GM18951 (cell line): ENCODE measurements around the gene GOLGA7B.

Experiments used
- POLR2A ChIP-seq: IDR thresholded peaks from 4 replicates; pipeline ENCODE4 v1.6.1; 2011; ENCODE audit warnings: mild to moderate bottlenecking; ENCODE audit not compliant: insufficient read length, insufficient read depth; ENCODE audit errors: extremely low read depth
- in situ Hi-C: fragments of 300-500 bp; cut with MboI; formaldehyde crosslinking; loops from one replicate; pipeline ENCODE4 v1.12.0; 2022; ENCODE audit warnings: low sequenced_read_pairs, mixed read lengths, inconsistent platforms; ENCODE audit not compliant: unreplicated experiment

GOLGA7B gene

DNA sequence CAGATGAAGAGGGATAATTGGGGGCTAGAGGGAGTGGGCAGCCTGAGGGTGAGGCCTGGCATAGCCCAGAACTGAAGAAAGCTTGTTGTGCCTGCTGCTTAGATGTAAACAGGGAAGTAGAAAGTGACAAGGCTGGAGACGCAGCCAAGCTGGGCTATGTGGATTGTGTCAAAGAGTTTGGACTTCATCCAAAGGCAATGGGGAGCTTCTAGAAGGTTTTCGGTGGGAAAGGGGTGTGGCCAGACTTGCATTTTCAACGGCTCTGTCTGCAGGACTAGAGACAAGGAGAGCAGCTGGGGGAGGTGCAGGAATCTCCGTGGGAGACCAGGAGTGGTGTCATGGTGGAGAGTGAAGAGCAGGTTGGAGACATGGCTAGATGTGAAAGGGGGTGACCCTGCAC, 48.8 kb downstream of the GOLGA7B start:
- no peak for TF ChIP-seq POLR2A
- in situ Hi-C loops, result no loop called here

DNA sequence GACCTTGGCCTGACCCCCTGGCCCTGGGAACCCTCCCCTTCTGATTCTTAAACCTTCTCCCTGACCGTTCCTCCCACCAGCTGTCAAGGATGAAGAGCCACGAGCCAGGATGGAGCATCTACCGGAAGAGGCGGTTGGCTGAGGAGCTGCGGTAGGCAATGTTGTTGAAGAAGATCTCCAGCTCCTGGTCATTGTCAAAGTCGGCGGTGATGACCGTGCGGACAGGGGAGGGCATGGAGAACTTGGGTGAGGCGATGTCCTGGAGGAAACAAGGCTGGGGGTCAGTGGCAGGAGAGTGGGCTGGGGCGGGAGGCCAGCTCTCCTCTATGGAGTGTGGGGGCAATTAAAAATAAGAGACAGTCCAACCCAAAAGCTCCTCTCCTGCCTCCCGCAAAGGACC, 51.7 kb downstream of the GOLGA7B start:
- in situ Hi-C loops, result no loop called here
- no peak for TF ChIP-seq POLR2A

DNA sequence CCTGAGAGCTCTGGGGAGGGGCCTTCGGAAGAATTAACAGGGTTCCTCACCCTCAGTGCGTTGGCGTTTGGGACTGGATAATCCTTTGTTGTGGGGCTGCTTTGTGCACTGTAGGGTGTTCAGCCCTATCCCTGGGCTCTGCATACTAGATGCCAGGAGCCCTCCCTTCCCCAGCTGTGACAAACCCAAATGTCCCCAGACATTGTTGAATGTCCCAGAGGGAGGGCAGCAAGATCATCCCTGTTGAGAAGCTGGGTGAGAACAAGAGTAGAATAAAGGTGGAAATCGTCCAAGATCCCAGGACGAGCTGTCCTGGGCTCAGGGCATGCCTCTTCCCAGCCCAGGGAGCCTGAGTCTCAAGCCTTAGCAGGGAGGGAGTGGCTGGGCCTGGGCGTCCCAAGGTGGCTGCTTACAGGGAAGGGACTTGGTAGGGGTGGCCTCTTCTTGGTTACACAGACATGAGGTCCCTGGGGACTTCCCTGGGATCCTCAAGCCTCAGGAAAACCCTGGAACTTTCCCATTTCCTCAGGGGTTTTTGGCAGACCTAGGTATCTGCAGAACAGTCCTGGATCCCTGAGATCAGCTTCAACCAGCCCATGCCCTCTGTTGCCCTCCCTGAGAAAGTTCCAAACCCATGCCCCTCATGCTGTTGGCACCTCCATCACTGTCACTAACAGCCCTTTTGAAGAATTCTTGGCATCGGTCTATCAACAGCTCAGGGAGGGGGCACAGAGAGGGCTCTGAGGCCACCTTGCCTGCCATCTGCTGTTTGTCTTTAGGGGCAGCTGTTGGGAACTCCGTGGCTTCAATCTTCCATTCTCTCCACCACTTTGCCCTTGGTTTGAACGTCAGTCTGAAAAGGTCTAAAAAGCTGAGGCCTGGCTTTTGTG, 53.7 kb downstream of the GOLGA7B start:
- TF ChIP-seq POLR2A, result no peak
- in situ Hi-C loops, result no loop called here

DNA sequence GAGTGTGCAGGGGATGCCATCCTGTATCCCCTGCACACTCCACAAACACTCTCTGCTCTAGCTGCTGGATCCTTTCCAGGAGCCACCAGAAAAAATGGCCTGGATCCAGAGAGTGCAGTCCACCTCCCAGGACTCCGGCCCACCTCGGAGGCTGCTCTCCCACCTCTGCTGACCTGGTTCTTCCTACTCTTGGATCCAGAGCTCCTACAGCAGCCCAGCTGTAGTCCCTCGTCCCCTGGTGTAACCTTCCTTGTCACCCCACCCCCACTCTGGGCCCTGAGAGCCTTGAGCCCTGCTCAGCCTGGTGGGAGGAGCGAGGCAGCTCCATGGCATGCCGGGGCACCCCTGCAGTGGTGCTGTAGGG, 54.4 kb downstream of the GOLGA7B start:
- in situ Hi-C loops, result no loop called here
- no peak for TF ChIP-seq POLR2A

DNA sequence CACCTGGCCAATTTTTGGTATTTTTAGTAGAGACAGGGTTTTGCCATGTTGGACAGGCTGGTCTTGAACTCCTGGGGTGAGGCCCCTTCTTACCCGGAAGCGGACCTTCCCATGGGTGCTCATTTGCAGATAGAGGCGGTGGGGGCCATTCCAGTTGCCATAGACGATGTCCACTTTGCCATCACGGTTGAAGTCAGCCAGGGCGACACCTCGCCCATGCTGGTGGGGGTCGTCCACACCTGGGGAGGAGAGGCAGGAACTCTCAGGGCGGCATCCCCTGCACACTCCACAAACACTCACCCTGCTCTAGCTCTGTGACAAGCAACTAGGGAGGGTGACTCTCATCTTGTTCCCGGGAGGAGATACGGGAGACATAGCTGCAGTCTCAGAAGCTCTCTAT, 54.9 kb downstream of the GOLGA7B start:
- no peak for TF ChIP-seq POLR2A
- in situ Hi-C loops, result no loop called here

DNA sequence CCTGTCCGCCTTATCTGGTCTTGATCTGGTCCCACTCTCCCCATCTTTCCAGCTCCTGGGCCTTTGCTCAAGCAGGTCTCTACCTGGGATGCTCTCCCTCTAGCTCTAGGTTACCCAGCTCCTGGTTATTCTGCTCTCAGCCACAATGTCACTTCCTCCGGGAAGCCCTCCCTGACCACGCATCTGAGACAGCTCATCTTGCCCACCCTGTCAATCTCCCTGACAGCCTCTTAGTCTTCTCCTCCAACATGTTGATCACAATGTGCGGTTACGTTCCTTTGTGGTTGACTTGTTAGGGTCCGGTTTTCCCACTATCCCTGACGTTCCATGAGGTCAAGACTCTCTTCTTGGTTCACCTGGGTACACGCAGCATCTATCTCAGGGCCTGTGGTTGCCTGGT, 55.6 kb downstream of the GOLGA7B start:
- in situ Hi-C loops, result no loop called here
- TF ChIP-seq POLR2A, result no peak

DNA sequence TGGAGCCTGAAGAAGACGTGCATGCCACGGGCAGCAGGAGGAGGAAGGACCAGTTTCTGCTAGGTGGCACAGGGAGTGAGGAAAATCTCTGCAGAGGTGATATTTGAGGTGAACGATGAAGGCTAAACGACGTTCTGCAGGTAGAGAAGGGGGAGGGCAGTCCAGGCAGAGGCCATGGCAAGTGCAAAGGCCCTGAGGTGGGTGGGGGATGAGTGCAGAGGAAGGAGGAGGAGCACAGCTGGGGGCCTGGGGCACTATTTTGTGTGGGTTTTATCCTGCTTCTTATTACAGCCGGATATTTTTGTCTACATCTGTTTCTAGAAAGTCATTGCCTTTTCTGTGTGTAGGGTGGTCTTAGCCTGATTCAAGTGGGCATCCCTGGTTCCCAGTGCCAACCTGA, 57.6 kb downstream of the GOLGA7B start:
- in situ Hi-C loops, result no loop called here
- no peak for TF ChIP-seq POLR2A

DNA sequence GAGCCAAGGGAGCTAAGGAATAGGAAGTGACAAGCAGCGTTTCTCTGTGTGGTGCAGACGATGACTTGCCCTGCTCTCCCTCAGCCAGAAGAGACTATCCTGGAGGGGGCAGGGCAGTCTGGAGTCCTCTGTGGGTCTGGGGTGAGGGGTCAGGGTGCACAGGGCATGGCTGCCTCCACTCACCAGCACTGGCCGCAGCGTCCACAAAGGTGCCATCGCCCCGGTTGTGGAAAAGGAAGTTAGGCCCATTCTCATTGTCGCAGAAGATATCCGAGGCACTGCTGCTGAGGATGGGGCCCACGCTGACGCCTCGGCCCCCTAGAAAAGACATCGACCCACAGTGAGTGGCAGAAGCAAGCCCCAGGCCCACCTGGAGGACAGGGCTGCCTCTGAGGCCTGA, 58.2 kb downstream of the GOLGA7B start:
- in situ Hi-C loops, result no loop called here
- TF ChIP-seq POLR2A, result no peak

DNA sequence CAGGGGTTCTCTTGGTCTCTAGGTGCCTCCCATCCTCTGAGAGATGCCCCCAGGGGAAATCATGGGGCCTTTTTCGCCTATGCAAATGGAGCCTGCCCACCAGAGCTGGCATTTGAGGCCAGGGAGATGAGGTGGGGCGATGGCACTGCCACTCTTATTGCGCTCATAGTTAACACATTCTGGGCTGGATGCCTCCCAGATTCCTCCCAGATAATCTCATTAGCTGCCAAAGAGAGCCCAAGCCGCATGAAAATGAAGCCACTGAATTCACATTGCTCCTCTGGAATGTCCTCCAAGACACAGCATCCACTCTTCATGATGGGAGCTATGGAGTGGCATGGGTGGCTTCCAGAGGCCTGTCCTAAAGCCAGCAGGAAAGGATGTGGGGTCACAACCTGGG, 61.0 kb downstream of the GOLGA7B start:
- TF ChIP-seq POLR2A, result no peak
- in situ Hi-C loops, result loop anchor here (10.0 kb wide), 1 partner anchor 134 kb away; no protein-coding TSS in a partner anchor

DNA sequence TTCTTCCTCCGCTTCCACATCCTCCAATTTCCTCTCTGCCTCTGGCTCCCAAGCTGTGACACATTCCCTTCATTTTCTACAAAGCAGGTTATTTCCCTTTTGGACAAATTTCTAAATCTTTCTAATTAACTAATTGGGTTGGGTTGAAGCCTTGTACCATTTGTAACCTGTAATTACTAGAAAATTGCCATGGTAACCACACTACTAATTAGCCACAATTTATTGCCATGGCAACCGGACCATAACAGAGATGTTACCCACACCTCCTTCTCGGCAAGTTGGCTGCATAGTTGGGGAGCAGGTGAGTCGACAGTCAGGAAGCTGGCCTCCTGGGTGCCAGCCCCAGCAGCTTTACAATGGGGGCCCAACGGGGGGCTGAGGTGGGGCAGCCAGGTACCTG, 61.6 kb downstream of the GOLGA7B start:
- in situ Hi-C loops, result loop anchor here (10.0 kb wide), 1 partner anchor 134 kb away; no protein-coding TSS in a partner anchor
- no peak for TF ChIP-seq POLR2A

DNA sequence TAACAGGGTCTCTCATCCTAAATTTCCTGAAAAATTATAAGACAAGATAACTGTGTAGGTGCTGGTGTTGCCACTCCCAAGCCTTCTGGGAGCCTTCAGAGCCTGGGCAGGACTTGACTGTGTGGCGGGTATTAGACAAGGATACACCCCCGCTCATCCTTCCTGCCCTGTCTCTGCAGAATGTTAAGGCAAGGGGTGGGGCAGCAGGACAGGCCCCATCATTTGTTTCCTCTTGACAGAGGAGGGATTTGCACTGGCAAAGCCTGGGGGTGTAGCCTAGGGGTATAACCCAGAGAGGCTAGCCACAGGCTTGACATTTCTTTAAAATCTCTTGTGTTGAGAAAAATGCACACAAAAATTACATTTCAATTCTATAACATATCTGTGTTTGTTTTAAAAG, 63.5 kb downstream of the GOLGA7B start:
- in situ Hi-C loops, result loop anchor here (10.0 kb wide), 1 partner anchor 132 kb away; no protein-coding TSS in a partner anchor
- no peak for TF ChIP-seq POLR2A

DNA sequence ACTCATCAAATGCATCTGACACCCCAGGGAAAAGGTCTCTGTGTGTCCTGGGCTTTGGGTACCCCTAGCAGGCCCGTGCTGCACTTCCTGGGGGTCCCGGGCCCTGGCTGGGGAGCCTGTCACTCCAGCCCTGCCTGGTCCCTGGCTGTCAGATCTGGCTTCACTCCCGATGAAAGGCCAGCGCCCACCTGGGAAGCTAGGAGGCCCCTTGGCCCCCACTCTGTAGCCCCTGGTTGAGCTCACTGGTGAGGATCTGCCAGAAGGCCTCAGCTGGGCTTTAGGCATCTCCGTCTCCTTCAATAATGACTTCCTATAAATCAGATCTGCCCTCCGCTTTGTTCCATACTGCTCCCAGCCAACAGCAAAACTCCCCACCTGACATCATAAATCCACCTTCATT, 64.0 kb downstream of the GOLGA7B start:
- TF ChIP-seq POLR2A, result no peak
- in situ Hi-C loops, result loop anchor here (10.0 kb wide), 1 partner anchor 131 kb away; no protein-coding TSS in a partner anchor

DNA sequence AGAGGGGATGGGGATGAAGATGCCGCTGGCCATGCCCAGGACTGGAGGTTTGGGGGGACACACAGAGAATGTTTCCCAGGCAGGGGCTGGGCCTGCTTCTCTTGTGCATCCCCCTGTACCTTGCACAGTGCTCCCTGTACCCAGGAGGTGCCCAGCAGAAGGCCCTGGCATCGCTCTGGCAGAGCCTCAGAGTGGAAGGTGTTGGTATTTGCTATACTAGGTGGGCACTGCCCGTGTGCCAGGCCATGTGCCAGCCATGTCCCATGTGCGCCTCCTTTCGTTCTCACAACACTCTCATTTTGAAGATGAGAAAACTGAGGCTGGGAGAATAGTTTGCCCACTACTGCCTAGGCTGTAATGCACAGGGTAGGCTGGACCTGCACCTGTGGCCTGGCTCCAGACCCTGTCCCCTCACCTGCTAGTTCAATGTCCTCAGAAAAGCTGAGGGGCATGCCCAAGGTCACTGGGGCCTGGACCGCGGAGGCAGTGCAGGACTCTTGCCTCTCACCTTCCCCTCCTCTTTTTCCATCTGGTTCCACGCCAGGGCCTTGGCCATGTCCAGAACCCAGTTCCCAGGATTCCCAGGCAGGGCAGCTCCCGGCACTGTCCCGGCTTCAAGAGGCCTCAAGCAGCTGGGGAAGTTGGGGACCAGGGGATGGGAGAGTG, 64.7 kb downstream of the GOLGA7B start:
- in situ Hi-C loops, result loop anchor here (10.0 kb wide), 1 partner anchor 130 kb away; no protein-coding TSS in a partner anchor
- no peak for TF ChIP-seq POLR2A

DNA sequence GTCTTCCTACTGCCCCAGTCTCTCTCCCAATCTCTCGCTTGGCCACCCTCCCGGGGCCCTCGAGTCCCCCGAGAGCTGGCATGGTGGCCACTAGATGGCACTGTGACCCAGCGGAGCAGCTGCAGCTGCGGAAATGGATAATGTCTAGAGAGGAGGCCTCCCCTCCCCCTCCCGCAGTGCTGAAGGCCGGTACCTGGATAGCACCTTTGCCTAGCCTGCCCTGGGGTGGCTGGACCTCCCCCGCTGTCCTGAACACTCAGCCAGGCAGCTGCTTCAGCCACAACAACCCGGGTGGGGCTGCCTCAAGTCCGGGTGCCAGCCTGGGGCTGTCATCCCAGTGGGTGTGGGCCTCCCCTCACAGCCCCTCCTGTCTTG, 65.2 kb downstream of the GOLGA7B start:
- TF ChIP-seq POLR2A, result no peak
- in situ Hi-C loops, result loop anchor here (10.0 kb wide), 1 partner anchor 130 kb away; no protein-coding TSS in a partner anchor
